ENCODE results near the gene ITPKB.
"Not testable (repeated sequence)": the region's sequence is repeated elsewhere in the genome, so short reads cannot be mapped to it uniquely, and the experiment has no call there.

ITPKB gene

DNA sequence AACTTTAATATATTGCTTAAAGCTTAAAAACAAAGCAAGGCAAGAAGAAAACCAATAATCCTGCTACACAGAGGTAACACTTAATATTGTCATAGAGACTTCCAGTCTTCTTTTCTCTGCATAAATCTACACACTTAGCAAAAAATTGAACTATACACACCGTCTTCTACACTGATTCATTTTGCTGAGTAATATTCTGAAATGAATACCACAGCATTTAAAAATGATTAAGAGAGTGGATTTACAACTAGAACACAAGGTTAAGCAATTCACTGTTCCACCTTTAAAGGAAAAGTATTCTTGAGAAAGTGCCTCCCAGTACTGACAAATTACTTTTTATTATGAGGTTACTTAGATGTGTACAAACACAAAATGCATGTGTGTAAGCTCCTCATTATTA lies 22.2 kb upstream of the ITPKB start:
- in situ Hi-C loops (cut with MboI; ENCODE audit: low sequenced_read_pairs): no loop called here

DNA sequence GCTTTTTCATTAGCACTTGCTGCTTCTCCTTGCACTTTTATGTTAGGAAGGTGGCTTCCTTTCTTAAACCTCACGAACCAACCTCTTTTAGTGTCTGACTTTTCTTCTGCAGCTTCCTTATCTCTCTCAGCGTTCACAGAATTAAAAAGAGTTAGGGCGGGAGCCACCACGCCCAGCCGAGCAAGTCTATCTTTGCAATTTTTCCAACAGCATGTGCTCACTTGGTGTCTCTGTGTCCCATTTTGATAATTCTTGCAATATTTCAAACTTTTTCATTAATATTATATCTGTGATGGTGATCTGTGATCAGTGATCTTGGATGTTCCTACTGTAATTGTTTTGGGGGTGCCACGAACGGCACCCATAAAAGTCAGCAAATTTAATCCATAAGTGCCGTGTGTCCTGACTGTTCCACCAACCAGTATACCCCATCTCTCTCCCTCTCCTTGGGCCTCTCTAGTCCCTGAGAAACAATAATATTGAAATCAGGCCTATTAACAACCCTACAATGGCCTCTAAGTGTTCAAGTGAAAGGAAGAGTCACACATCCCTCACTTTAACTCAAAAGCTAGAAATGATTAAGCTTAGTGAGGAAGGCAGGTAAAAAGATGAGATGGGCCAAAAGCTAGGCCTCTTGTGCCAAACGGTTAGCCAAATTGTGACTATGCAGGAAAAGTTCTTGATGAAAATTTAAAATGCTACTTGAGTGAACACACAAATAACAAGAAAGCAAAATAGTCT lies 15.9 kb upstream of the ITPKB start:
- in situ Hi-C loops (cut with MboI; ENCODE audit: low sequenced_read_pairs): no loop called here

GRCh38 chr1:226754097-226754496 lies 15.0 kb upstream of the ITPKB start:
- in situ Hi-C loops (cut with MboI; ENCODE audit: low sequenced_read_pairs): no loop called here

DNA sequence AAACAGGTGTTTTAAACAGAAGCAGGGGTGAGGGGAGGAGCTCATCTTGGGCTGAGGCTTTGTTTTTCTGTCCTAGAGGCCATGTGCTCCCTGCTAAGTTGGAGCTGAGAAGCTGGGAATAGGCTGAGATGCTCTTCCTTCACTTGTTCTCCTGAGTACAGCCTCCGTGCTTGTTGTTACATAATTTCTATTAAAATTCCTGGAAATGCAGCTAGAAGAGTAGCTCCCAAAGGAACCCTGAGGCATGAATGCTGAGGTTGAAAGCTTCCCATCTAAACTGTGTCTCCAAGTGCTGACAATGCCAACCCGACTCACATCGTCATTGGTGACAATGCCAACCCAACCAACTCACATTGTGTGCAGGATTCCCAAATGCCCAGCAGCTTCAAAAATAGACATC lies 12.6 kb upstream of the ITPKB start:
- in situ Hi-C loops (cut with MboI; ENCODE audit: low sequenced_read_pairs): no loop called here

DNA sequence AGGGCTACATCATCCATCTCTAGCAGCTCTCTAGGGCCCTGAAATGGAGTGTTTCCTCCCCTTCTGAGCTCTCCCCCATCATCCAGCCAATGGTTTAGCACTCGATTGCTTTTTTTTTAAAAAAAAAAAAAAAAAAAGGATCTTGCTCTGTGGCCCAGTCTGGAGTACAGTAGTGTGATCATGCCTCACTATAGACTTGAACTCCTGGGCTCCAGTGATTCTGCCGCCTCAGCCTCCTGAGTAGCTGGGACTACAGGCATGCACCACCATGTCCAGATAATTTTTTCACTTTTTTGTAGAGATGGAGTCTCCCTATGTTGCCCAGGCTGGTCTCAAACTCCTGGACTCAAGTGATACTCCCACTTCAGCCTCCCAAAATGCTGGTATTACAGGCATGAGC lies 12.1 kb upstream of the ITPKB start:
- in situ Hi-C loops (cut with MboI; ENCODE audit: low sequenced_read_pairs): no loop called here

DNA sequence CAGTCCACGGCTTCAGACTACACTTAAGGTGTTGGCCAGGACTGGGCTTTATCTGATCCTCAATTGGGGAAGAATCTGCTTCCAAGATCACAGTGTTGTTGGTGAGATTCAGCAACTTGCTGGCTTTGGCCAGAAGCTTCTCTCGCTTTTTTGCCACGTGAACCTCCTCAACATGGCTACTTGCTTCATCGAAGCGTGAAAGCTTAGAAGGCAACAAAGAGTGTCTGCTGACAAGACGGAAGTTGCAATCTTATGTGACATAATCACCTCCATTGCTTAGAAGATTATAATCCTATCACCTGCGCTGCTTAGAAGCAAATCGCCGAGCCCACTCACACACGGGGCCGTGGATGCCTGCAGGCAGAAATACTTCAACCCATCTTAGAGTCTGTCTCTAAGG lies 10.4 kb upstream of the ITPKB start:
- in situ Hi-C loops (cut with MboI; ENCODE audit: low sequenced_read_pairs): no loop called here

DNA sequence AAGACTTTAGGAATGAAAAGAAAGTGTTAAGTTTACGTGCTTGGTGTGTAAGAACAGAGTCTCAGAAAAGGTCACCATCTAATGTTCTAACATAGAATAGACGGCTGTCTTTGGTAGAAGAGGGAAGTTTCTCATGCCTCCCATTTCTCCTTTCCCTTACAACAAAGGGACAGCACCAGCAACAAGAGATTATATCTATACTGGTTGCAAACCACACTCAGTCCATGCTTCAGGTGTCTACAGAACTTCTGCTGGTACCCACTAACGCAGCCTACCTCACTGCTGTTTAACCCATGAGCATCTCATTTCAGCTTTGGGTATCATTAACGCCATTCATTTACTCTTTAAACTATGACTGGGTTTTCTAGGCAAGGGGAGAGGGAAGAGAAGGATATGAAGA lies 9.2 kb upstream of the ITPKB start:
- in situ Hi-C loops (cut with MboI; ENCODE audit: low sequenced_read_pairs): no loop called here

DNA sequence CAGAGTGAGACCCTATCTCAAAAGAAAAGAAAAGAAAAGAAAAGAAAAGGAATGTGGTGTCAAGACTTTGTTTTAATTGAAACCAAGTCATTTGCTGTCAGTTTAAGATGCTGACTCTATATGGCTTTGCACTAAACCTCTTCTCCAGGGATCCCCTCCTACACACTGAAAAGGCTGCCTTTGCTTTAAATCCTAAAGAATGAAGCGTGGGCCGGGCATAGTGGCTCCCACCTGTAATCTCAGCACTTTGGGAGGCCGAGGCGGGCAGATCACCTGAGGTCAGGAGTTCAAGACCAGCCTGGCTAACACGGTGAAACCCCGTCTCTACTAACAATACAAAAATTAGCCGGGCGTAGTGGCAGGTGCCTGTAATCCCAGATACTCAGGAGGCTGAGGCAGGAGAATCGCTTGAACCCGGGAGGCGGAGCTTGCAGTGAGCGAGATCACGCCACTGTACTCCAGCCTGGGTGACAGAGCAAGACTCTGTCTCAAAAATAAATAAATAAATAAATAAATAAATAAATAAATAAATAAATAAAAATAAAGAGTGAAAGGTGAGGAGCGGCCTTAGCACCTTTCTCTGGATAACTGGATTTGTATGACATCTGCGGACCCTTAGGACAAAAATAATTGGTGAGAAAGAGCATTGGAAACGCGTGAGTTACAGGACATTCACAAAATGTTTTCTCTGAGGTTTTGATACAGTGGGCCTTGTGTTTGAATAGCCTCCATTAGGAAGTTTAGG lies 8.6 kb upstream of the ITPKB start:
- in situ Hi-C loops (cut with MboI; ENCODE audit: low sequenced_read_pairs): not testable (repeated sequence)

GRCh38 chr1:226743259-226743658 lies 4.2 kb upstream of the ITPKB start:
- in situ Hi-C loops (cut with MboI; ENCODE audit: low sequenced_read_pairs): no loop called here

DNA sequence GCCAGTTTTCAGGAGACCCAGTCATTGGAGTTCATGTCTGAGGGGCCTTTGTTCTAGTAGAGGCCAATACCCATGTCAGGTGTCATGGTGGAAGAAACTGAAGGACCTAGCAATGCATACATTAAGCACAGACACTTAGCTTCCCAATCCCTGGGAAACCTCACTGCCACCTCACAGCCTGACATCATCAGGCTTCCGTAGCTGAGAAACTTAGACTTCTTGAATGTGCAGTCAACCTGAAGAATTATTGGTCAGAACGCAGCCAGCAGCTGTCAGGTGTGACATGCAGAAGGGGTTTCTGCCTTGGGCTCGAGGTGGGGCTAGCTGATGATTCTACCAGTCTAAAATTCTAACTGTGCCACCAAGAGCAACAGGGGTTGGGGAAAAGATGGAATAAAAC lies 1.9 kb upstream of the ITPKB start:
- in situ Hi-C loops (cut with MboI; ENCODE audit: low sequenced_read_pairs): no loop called here

DNA sequence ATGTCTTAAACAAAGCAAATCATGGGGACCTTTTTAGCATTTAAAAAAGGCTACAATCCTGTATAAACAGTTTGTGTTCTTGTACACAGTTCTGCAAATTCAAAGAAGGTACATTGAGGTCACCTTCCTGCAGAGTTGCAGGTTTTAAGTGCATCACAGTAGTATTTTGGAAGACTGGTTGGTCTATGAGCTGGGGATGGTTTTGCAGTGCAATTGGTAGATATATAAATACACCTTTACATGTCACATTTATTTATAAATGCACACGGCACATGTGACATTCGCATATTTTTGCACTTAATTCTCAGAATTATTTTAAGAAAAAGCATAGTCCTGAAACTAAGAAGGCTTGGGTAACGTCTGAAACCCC lies 599 bp upstream of the ITPKB start:
- in situ Hi-C loops (cut with MboI; ENCODE audit: low sequenced_read_pairs): no loop called here

DNA sequence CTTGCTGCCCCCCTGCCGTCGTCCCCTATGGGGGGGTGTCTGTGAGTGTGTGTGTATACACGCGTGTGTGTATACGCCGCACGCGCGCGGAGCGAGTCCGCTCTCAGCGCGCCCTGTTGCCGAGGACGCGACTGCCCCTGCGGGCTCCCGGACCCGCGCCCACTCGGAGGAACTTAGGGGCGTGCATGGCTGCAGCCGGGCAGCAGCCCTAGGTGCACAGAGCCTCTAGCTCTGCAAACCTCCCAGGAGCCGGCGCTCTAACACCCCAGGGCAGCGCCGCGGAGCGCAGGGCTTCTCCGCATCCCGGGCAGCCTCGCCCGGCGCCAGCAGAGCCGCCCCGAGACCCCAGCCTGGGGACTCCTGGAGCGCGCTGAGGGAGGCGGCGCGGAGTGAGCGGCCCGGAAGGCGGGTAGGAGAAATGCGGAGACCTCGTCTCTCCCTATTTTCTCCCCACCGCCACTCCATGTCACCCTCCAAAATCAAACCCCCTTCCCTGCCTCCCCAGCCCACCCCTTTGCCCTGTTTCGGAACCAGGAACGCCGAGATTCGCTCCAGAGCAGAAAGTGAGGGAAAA lies 574 bp downstream of the ITPKB start:
- in situ Hi-C loops (cut with MboI; ENCODE audit: low sequenced_read_pairs): no loop called here

- in situ Hi-C loops (cut with MboI; ENCODE audit: low sequenced_read_pairs): no loop called here
These were observed 1.2 kb downstream of the ITPKB start for GRCh38 chr1:226737819-226738420.

DNA sequence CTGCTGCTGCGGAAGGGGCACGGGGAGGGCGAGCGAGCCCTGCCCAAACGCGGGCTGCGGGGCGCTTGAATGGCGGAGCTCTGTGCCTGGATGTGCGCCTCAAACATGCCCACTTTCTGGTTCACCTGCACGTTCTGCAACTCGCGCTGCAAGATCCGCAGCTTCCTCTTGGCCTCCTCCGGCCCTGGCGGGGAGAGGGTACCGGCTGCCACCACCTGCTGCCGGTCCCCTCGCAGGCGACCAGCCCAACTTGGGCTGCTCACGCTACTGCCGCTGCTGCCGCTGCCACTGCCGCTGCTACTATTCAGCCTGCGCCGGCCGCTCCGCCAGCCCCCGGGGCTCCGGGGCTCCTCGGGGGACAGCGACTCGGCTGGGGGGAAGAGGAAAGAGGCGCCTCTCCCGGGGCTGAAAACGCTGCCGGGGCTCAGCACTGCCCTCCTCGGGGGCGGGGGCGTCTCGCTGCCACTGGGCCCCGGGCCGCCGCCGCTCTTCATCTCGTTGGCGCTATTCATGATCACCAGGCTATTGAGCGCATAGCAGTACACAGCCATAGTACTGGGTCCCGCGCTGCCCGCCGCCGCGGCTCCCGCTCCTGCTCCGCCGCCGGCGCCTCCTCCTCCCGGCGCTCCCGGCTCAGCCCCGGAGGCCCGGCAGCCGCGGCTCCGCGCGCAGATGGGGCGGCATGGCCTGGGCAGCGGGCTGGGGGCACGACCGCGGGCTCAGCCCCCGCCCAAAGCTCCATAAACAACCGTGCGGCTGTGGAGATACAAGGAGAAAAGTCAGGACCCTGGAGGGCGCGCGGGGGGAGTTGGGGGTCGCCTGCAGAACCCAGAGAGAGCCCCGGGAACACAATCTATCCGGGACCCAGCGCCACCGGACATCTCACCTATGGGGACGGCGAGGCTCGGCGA lies 1.9 kb downstream of the ITPKB start:
- in situ Hi-C loops (cut with MboI; ENCODE audit: low sequenced_read_pairs): no loop called here

DNA sequence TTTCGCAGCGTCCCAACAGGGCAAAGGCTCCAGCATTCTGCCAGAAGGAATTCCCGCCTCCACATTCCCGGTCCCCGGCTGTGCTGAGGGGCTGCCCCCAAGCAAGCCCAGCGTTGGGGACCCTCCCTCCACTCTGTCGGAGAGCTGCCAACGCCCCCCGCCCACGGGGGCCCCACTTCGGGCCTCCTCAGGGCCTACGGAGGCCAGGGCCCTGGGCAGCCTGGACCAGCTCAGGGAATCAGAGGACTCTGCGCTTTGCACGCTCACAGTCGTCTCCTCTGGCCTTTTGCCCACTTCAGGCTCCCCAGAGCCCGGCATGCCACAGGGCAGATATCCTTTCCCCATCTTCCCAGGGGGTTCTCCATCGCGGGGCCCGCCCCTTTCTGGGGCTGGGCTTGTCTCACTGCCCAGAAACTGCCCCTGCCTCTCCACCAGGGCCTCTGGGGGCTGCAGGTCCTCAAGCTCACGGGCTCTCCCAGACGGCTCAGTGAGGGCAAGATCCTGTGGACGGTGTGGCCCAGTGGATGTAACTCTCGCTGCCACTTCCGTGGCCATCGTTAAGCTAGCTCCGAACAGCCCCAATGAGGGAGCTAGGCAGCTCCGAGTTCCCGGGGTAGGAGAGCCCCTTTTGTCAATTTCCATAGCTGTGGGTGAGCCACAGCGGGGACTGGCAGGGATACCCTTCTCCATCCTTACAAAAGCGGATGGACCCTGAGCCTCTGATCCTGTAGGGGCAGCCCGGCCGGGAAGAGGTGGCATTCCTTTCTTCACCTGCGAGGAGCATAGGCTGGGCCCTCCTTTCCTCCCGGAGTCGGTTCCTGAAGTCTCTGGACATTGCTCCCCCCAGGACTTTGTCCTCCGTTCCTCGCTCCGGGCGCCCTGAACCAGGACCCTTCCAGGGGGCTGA lies 2.8 kb downstream of the ITPKB start:
- in situ Hi-C loops (cut with MboI; ENCODE audit: low sequenced_read_pairs): no loop called here

GRCh38 chr1:226735576-226735975 lies 3.5 kb downstream of the ITPKB start:
- in situ Hi-C loops (cut with MboI; ENCODE audit: low sequenced_read_pairs): no loop called here

DNA sequence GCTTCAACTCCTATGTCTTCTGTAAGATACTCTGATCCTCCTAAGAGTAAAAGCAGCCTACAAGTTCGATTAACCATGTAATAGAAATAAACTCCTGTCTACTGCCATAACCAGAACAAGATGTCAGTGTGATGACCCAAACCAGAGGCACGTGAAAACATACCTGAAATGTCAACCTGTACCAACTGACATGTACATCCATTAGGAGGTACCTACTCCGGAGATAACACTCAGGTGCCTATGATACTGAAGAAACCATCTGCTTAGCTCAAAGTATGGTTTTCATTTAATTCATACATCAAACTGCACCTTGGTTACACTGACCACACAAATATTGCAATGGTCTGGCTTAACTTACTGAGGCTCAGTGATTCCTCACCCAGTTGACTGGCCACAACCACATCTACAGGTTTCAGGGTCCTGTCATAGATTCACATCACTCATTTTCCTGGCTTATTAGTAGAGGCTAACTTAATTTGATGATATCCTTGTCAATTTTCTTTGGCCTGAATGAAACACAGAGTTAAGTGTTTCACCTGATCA lies 4.4 kb downstream of the ITPKB start:
- in situ Hi-C loops (cut with MboI; ENCODE audit: low sequenced_read_pairs): no loop called here

DNA sequence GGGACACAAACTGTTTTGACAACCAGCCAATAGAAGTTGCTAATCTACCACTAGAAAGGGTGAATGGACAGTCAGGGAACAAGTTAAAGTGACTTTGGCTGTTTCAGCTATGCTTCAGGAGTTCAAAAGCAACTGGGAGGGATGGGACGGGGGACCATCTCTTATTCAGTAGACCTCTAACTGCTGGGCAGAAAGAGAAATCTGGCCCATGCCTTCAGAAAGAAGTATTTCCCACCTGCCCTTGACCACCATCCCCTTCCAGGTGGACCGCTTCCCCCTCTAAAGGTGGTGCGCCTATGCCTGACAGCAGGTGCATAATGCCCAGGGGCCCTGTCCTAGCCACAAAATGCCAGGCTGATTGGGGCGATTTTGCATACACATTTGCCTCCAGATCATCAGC lies 5.2 kb downstream of the ITPKB start:
- in situ Hi-C loops (cut with MboI; ENCODE audit: low sequenced_read_pairs): no loop called here

DNA sequence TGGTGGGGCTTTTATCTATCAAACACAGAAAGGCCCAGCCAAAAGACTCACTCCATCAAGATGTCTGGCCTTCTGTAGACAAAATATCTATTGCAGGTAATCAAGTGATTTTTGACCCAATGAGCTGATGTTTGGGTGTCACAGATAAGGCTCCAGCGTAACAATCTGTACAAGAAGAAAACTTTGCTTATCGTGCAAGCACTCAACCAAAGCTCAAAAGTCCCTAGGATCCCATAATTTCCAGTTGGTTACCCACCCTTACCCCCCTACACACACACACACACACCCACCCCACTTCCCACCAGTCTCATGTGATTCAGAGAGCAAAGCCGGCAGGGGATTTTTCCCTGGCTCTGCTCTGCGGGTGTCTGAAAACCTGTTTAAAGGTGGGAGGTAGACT lies 5.8 kb downstream of the ITPKB start:
- in situ Hi-C loops (cut with MboI; ENCODE audit: low sequenced_read_pairs): no loop called here

DNA sequence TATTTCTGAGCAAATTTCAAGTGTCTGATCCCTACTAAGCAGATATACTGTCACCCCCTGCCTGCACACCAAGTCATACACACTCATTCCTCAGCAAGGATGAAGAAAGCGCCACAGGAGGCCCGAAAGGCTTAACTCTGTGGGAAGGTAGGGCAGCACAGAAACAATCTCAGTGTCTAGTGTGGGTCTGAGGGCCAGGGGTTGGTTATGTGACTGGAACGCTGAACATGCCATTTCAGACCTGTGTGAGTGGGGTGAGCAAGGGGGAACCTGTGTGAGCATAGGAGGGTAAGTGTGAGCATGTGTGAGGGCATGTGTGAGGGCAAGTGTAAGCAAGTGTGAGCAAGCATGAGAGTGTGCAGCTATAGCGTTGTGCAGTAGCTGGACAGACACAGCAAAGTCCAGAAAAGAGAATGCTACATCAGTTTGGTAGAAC lies 6.2 kb downstream of the ITPKB start:
- in situ Hi-C loops (cut with MboI; ENCODE audit: low sequenced_read_pairs): no loop called here

Data from HL-60/S4 treated with phorbol 12-myristate 13-acetate at 8.2 ng/mL for 4 days and 3 days (cell line).